ENCODE measurements around the gene TMEM18.

DNA sequence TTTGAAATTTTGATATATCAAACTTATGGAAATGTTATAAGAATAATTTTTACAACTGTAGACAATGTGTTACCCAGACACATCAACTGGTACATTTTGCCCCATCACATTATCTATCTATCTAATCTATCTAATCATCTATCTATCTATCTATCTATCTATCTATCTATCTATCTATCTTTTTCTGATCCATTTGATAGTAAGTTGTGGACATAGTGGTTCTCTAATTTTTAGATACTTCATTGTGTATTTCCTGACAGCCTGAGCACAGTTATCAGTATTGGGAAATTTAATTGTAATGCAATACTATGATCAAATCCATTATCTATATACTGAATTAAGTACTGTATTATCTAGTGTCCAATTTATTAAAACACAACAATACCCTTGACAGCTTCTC, 42.0 kb upstream of the TMEM18 start:
- no peak for TF ChIP-seq YY1 (IDR thresholded peaks at IDR 0.05; ENCODE audit: insufficient read depth, insufficient read length)
- no peak for TF ChIP-seq SUZ12 (IDR thresholded peaks at IDR 0.05; ENCODE audit: extremely low read depth, insufficient read depth, insufficient read length)

All from NT2/D1 (cell line).